Right ventricle myocardium inferior (tissue), 1 donor: Measurements from ENCODE around the gene COL4A2. TPM values are rescaled to one million over a fixed set of nuclear protein-coding genes. Genes with fewer than 3 reads are reported as not detected.
A peak's percentile ranks its signal among the peaks of the same experiment; 100 is the strongest.
"Not testable (repeated sequence)": the region's sequence is repeated elsewhere in the genome, so short reads cannot be mapped to it uniquely, and the experiment has no call there.

Experiments used
- ATAC-seq: fragments of 200-7000 bp; cut with Tn5 transposase; one replicate; pipeline ENCODE4 v1.9.1; 2020; ENCODE audit warnings: mild to moderate bottlenecking, moderate library complexity
- DNase-seq: peaks from one replicate; pipeline ENCODE4 v3.0.0; 2021; ENCODE audit errors: missing footprints
- intact Hi-C: fragments of 100-400 bp; cut with DNase I; formaldehyde crosslinking; loops from one replicate; pipeline ENCODE4 v1.11.0; 2022
- total RNA-seq: library from RNA; stranded (reverse); fragmentation: NEBNext Ultra II Directional; extraction: Animal tissue kit (Norgen Biotek cat#: 25700); gene quantifications from one replicate; pipeline ENCODE4 v1.2.1, GENCODE V29; 2021
- donor health status: DM: no; HTN: yes; CAD: no; lungs with severe emphysema.

COL4A2 gene
- total RNA-seq, 1 donor from 2014 or later: 126 TPM

- intact Hi-C loops: loop anchor here (5.0 kb wide), 2 partner anchors 32 to 52 kb away; no protein-coding TSS in a partner anchor
- DNase-seq (no peak), ATAC-seq (no peak)
Observed at GRCh38 chr13:110379905-110380341, 72.8 kb downstream of the COL4A2 start.

DNA sequence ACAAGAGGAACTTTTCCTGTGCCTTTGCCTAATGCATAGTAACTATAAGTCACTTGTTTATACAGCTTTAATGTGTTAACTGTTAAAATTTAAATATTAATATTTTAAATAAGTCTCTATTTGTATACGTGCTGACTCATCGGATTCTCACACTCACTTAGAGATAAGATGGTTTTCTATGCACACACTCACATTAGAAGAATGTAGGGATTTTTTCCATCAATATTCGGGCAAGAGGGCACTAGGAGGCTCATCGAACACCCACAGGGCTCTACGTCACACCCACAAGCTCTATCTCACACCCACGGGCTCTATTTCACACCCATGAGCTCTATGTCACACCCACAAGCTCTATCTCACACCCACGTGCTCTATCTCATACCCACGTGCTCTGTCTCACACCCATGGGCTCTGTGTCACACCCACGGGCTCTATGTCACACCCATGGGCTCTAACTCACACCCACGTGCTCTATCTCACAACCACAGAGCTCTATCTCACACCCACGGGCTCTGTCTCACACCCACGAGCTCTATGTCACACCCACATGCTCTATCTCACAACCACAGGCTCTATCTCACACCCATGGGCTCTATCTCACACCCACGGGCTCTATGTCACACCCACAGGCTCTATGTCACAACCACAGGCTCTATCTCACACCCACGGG, 73.4 kb downstream of the COL4A2 start:
- DNase-seq (no peak), ATAC-seq (no peak)
- intact Hi-C loops: no loop called here

DNA sequence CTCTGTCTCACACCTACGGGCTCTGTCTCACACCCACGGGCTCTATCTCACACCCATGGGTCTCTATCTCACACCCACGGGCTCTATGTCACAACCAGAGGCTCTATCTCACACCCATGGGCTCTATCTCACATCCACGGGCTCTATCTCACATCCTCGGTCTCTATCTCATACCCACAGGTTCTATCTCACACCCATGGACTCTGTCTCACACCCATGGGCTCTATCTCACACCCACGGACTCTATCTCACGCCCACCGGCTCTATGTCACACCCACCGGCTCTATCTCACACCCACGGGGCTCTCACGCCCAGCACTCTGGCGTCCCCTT, 73.9 kb downstream of the COL4A2 start:
- intact Hi-C loops: no loop called here
- ATAC-seq: no peak
- no peak for DNase-seq

DNA sequence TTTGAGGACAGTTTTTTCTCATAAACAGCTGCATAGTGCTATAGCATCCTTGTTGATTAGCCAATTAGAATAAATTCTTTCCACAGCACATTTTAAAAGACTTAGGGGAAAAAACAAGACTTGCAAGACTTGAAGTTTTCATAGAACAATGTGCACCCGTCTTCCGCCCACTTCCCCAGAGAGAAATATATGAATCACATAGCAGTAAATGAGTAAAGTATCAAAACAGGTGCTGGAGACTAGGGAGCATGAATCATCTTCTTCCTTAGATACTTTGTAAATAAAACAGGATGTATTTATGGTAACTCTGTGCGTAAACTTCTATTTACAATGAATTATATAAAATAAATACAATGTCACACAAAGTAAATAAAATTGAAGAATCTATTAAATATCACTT, 75.1 kb downstream of the COL4A2 start:
- intact Hi-C loops: no loop called here
- ATAC-seq (no peak), DNase-seq (no peak)

GRCh38 chr13:110382830-110383229, 75.7 kb downstream of the COL4A2 start:
- no peak for ATAC-seq
- no peak for DNase-seq
- intact Hi-C loops: no loop called here

GRCh38 chr13:110387451-110388107, 80.5 kb downstream of the COL4A2 start:
- ATAC-seq: peak; percentile 70
- DNase-seq: peak; percentile 71
- intact Hi-C loops: no loop called here

GRCh38 chr13:110388108-110388943, 81.2 kb downstream of the COL4A2 start:
- peak; percentile 43 for ATAC-seq
- peak; percentile 75 for DNase-seq
- intact Hi-C loops: no loop called here

- DNase-seq (no peak), ATAC-seq (no peak)
- intact Hi-C loops: no loop called here
Observed at GRCh38 chr13:110390567-110390966, 83.5 kb downstream of the COL4A2 start.

GRCh38 chr13:110391273-110391672, 84.2 kb downstream of the COL4A2 start:
- no peak for ATAC-seq
- intact Hi-C loops: no loop called here
- DNase-seq: no peak

GRCh38 chr13:110392510-110393240, 85.6 kb downstream of the COL4A2 start:
- ATAC-seq: no peak
- intact Hi-C loops: no loop called here
- no peak for DNase-seq

GRCh38 chr13:110393761-110394160, 86.7 kb downstream of the COL4A2 start:
- intact Hi-C loops: no loop called here
- DNase-seq (no peak), ATAC-seq (no peak)

DNA sequence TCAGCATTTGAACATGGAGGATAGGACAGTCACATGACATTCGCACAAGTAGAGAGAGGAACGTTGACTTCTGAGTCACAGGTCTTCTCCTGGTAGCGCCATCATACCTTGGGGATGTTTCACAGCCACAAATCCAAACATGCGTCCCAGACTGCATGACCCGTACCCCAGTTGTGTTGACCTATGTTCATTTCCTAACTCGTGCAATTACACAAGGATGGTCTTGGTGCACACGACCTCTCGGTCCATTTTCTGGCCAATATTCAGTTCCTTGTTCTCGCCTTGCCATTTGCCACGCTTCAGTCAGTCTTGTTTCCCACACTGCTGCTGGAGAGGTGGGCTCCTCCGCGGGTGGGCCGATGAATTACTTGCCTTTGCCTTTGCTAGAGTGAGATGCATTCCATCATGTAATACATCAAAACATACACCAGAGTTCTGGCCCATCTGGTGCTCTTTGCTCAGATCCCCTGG, 87.3 kb downstream of the COL4A2 start:
- intact Hi-C loops: no loop called here

GRCh38 chr13:110395616-110396015, 88.5 kb downstream of the COL4A2 start:
- not testable (repeated sequence) for DNase-seq, ATAC-seq
- intact Hi-C loops: loop anchor here (5.0 kb wide), 1 partner anchor 33 kb away; no protein-coding TSS in a partner anchor

More for the DNA sequence above, 87.3 kb downstream of the COL4A2 start:
- DNase-seq (no peak), ATAC-seq (no peak)

DNA sequence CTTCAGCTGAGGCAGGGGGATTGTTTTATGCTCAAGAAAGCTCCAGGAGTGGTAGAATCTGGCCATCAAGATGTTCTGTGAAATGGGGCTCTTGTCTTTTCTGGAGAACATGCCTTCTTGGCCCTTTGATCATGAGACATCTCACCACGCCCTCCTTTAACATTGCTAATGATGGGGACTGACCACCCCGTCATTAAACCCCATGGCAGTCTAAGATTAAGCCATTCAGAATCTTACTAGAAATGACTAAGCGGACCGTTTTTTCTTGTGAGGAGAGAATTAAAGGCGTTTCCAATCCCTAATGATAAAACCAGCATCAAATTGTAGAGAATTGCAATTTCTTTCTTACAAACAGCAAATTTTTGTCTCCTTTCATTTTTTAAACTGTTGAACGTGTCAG, 89.4 kb downstream of the COL4A2 start:
- intact Hi-C loops: loop anchor here (5.0 kb wide), 1 partner anchor 34 kb away; no protein-coding TSS in a partner anchor
- DNase-seq (no peak), ATAC-seq (no peak)

GRCh38 chr13:110396913-110397381, 89.9 kb downstream of the COL4A2 start:
- intact Hi-C loops: loop anchor here (5.0 kb wide), 1 partner anchor 35 kb away; no protein-coding TSS in a partner anchor
- ATAC-seq: peak; percentile 94

GRCh38 chr13:110397436-110398115, 90.5 kb downstream of the COL4A2 start:
- DNase-seq (no peak), ATAC-seq (peak; percentile 49)
- intact Hi-C loops: loop anchor here (5.0 kb wide), 1 partner anchor 35 kb away; no protein-coding TSS in a partner anchor

More at GRCh38 chr13:110396913-110397381, 89.9 kb downstream of the COL4A2 start:
- peak; percentile 92 for DNase-seq

GRCh38 chr13:110398564-110399507, 91.8 kb downstream of the COL4A2 start:
- ATAC-seq (no peak), DNase-seq (no peak)
- intact Hi-C loops: loop anchor here (5.0 kb wide), 1 partner anchor 37 kb away; no protein-coding TSS in a partner anchor
